MG63 (cell line): ENCODE results near the gene LVRN. TPM values are rescaled to one million over a fixed set of nuclear protein-coding genes. Genes with fewer than 3 reads are reported as not detected.

Source experiments
- DNase-seq: peaks from one replicate; pipeline ENCODE4 v3.0.0-alpha.2; 2020
- H3K27me3 ChIP-seq: fragments of 250-450 bp; sonication (Bioruptor Pico); 2 replicates; pipeline ENCODE4 v1.5.1; 2020; ENCODE audit warnings: mild to moderate bottlenecking, moderate library complexity
- H3K36me3 ChIP-seq: fragments of 250-450 bp; sonication (Bioruptor Pico); 2 replicates; pipeline ENCODE4 v1.5.1; 2020; ENCODE audit warnings: mild to moderate bottlenecking, moderate library complexity
- H3K4me3 ChIP-seq: fragments of 250-450 bp; sonication (Bioruptor Pico); 2 replicates; pipeline ENCODE4 v1.5.1; 2020; ENCODE audit warnings: mild to moderate bottlenecking, moderate library complexity
- H3K9me3 ChIP-seq: fragments of 250-450 bp; sonication (Bioruptor Pico); 2 replicates; pipeline ENCODE4 v1.5.1; 2020; ENCODE audit warnings: mild to moderate bottlenecking, moderate library complexity
- total RNA-seq: library from RNA; depleted of rRNA; stranded (reverse); fragments of >200 nt; shearing (Covaris generic); gene quantifications from 2 replicates; pipeline ENCODE4 v1.2.3, GENCODE V29; 2014; ENCODE audit warnings: low replicate concordance

LVRN gene
- total RNA-seq, 1 experiment from 2014 or later, result 0.10 TPM

- H3K27me3 ChIP-seq, result no peaks in the 10 kb centered on the region
- no peaks in the 10 kb centered on the region for H3K36me3 ChIP-seq
- H3K9me3 ChIP-seq, result peaks cover 2% of the 10 kb centered on the region
- DNase-seq, result no peak
- H3K4me3 ChIP-seq, result no peak overlapping the region
These were observed 15.0 kb upstream of the LVRN start for GRCh38 chr5:115947260-115947659.

- Histone ChIP-seq H3K36me3 (no peaks in the 10 kb centered on the region), H3K9me3 (peaks cover 2% of the 10 kb centered on the region; the same call in 1 of the 2 replicates), H3K27me3 (no peaks in the 10 kb centered on the region), H3K4me3 (no peak overlapping the region)
- DNase-seq, result no peak
These were observed 14.2 kb upstream of the LVRN start for GRCh38 chr5:115948091-115948534.

- no peak overlapping the region for H3K4me3 ChIP-seq
- DNase-seq, result no peak
- H3K36me3 ChIP-seq, result no peaks in the 10 kb centered on the region
- H3K9me3 ChIP-seq, result peaks cover 2% of the 10 kb centered on the region; the same call in 1 of the 2 replicates
- no peaks in the 10 kb centered on the region for H3K27me3 ChIP-seq
These were observed 13.2 kb upstream of the LVRN start for GRCh38 chr5:115949096-115949495.

GRCh38 chr5:115952588-115952987 is 9.7 kb upstream of the LVRN start:
- no peaks in the 10 kb centered on the region for H3K27me3 ChIP-seq
- H3K9me3 ChIP-seq, result peaks cover 2% of the 10 kb centered on the region; the same call in 1 of the 2 replicates
- no peak overlapping the region for H3K4me3 ChIP-seq
- H3K36me3 ChIP-seq, result no peaks in the 10 kb centered on the region
- no peak for DNase-seq

GRCh38 chr5:115954144-115954543 is 8.1 kb upstream of the LVRN start:
- Histone ChIP-seq H3K27me3 (no peaks in the 10 kb centered on the region), H3K36me3 (no peaks in the 10 kb centered on the region), H3K4me3 (no peak overlapping the region), H3K9me3 (no peaks in the 10 kb centered on the region)
- DNase-seq, result no peak

GRCh38 chr5:115956957-115957356 is 5.3 kb upstream of the LVRN start:
- Histone ChIP-seq H3K4me3 (no peak overlapping the region), H3K9me3 (no peaks in the 10 kb centered on the region), H3K36me3 (no peaks in the 10 kb centered on the region), H3K27me3 (peaks cover 4% of the 10 kb centered on the region; the same call in 1 of the 2 replicates)
- DNase-seq, result no peak

GRCh38 chr5:115961381-115962238 is 665 bp upstream of the LVRN start:
- no peaks in the 10 kb centered on the region for H3K36me3 ChIP-seq
- peak; percentile 18 for DNase-seq
- H3K27me3 ChIP-seq, result peaks cover 15% of the 10 kb centered on the region; the same call in 1 of the 2 replicates
- no peaks in the 10 kb centered on the region for H3K9me3 ChIP-seq
- no peak overlapping the region for H3K4me3 ChIP-seq

GRCh38 chr5:115962565-115963402 is 509 bp downstream of the LVRN start:
- H3K36me3 ChIP-seq, result no peaks in the 10 kb centered on the region
- H3K27me3 ChIP-seq, result peaks cover 15% of the 10 kb centered on the region; the same call in 1 of the 2 replicates
- peak; percentile 21 for DNase-seq
- H3K9me3 ChIP-seq, result no peaks in the 10 kb centered on the region
- H3K4me3 ChIP-seq, result peak overlapping the region; percentile 27

- Histone ChIP-seq H3K4me3 (no peak overlapping the region), H3K9me3 (no peaks in the 10 kb centered on the region), H3K36me3 (no peaks in the 10 kb centered on the region), H3K27me3 (peaks cover 15% of the 10 kb centered on the region; the same call in 1 of the 2 replicates)
- no peak for DNase-seq
These were observed 1.3 kb downstream of the LVRN start for GRCh38 chr5:115963566-115963965.

- Histone ChIP-seq H3K4me3 (no peak overlapping the region), H3K9me3 (no peaks in the 10 kb centered on the region), H3K27me3 (no peaks in the 10 kb centered on the region), H3K36me3 (no peaks in the 10 kb centered on the region)
- no peak for DNase-seq
These were observed 6.5 kb downstream of the LVRN start for GRCh38 chr5:115968770-115969169.

- no peaks in the 10 kb centered on the region for H3K36me3 ChIP-seq
- H3K4me3 ChIP-seq, result no peak overlapping the region
- H3K27me3 ChIP-seq, result no peaks in the 10 kb centered on the region
- no peak for DNase-seq
- H3K9me3 ChIP-seq, result no peaks in the 10 kb centered on the region; the same call in 1 of the 2 replicates
These were observed 14.8 kb downstream of the LVRN start for GRCh38 chr5:115977096-115977495.

- DNase-seq, result no peak
- Histone ChIP-seq H3K4me3 (no peak overlapping the region), H3K9me3 (no peaks in the 10 kb centered on the region; the same call in 1 of the 2 replicates), H3K27me3 (no peaks in the 10 kb centered on the region), H3K36me3 (no peaks in the 10 kb centered on the region)
These were observed 15.7 kb downstream of the LVRN start for GRCh38 chr5:115977988-115978387.

- Histone ChIP-seq H3K27me3 (no peaks in the 10 kb centered on the region), H3K4me3 (no peak overlapping the region), H3K9me3 (no peaks in the 10 kb centered on the region; the same call in 1 of the 2 replicates), H3K36me3 (no peaks in the 10 kb centered on the region)
- DNase-seq, result no peak
These were observed 16.5 kb downstream of the LVRN start for GRCh38 chr5:115978779-115979178.

GRCh38 chr5:115979201-115980041 is 17.1 kb downstream of the LVRN start:
- H3K4me3 ChIP-seq, result no peak overlapping the region
- H3K27me3 ChIP-seq, result no peaks in the 10 kb centered on the region
- no peaks in the 10 kb centered on the region; the same call in 1 of the 2 replicates for H3K9me3 ChIP-seq
- DNase-seq, result no peak
- H3K36me3 ChIP-seq, result no peaks in the 10 kb centered on the region

- no peaks in the 10 kb centered on the region; the same call in 1 of the 2 replicates for H3K9me3 ChIP-seq
- no peaks in the 10 kb centered on the region for H3K27me3 ChIP-seq
- no peak for DNase-seq
- no peaks in the 10 kb centered on the region for H3K36me3 ChIP-seq
- no peak overlapping the region for H3K4me3 ChIP-seq
These were observed 21.2 kb downstream of the LVRN start for GRCh38 chr5:115983519-115983918.
